GM21526 (cell line): ENCODE results near the gene NEXMIF.
"Not testable (repeated sequence)": the region's sequence is repeated elsewhere in the genome, so short reads cannot be mapped to it uniquely, and the experiment has no call there.

Experiments
- ATAC-seq: cut with Tn5 transposase; IDR thresholded peaks from one replicate; pipeline ENCODE4 v1.9.1; 2021; ENCODE audit warnings: moderate library complexity; ENCODE audit not compliant: unreplicated experiment, low FRiP score

NEXMIF gene

GRCh38 chrX:74800062-74800461 lies 125.2 kb downstream of the NEXMIF start:
- ATAC-seq = no peak

DNA sequence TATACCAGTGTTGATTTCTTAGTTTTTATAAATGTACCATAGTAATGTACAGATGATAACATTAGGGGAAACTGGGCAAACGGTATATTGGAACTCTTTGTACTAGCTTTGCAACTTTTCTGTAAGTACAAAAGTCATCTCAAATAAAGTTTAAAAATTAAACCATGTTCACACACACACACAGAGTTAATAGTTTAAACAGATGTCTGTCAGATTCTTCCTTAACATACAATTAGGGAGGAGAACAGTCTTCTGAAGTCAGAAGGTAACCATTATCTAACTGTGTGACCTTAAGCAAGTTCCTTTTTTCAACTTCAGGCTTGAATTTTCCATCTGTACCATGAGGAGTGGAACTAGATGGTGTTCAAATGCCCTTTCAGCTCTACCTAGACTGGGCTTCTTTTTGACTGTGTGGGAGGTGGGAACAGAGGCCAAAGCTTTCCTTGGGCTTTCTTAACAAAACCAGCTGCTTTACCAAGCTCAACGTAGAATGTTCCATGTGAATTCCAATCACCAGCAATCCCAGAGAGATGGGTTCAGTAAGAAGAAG lies 127.8 kb downstream of the NEXMIF start:
- no peak for ATAC-seq

DNA sequence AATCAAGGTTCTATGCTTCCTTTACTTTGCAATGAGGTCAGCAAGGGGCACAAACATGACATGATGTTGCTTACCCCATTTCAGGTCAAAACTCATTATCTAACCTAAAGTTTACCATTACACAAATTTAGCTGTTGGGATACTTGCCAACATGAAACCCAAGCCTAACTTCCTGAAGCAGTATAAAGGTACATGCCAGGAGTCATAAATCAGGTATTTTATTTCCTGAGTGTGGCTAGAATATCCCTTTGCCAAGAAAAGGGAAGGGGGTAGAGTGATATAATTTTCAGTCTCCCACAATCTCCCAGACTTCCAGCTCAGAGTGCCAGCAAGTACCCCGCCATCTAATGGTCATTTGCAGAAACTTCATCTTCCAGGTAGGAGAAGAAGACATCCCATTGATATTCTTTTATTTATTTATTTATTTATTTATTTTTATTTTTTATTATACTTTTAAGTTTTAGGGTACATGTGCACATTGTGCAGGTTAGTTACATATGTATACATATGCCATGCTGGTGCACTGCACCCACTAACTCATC lies 136.6 kb downstream of the NEXMIF start:
- no peak for ATAC-seq

DNA sequence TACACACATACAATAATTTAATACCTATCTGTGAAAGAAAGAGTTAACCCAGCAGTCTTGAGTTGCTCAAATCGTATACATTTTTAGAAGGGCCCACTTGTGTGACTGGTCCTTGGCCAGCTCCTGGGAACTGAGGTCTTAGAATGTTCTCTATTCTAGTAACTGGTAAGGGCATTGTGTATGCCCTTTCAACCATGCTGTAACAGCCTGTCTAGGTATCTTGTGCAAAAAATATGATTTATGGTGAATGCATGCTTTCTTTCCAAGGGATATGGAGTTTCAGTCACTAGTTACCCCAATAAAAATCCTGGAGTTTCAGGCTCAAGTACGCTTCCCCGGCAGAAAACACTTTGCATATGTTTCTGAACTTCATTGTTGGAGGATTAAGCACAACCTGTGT lies 140.6 kb downstream of the NEXMIF start:
- ATAC-seq = no peak

GRCh38 chrX:74781507-74782034 lies 143.7 kb downstream of the NEXMIF start:
- ATAC-seq = no peak

- no peak for ATAC-seq
These were observed 146.1 kb downstream of the NEXMIF start for GRCh38 chrX:74779175-74779574.

DNA sequence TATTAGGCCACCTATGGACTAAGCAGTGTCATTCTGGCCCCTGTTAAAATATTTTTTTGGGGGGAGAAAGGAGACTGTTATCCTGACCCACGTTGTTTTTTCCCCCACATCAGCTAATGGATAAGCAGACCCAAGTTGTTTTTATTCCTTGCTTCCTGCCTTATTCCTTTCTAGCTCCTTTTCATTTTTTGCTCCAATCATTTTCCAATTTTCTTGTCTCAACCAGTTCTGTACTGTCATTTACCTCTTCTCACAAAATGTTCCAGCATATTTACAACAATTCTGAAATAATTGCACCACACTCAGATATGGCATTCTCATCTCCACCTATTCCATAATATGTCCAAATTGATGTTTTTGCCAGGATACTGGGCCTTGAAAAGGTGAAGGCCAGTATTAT lies 150.3 kb downstream of the NEXMIF start:
- no peak for ATAC-seq

- no peak for ATAC-seq
These were observed 188.8 kb downstream of the NEXMIF start for GRCh38 chrX:74736450-74736849.

DNA sequence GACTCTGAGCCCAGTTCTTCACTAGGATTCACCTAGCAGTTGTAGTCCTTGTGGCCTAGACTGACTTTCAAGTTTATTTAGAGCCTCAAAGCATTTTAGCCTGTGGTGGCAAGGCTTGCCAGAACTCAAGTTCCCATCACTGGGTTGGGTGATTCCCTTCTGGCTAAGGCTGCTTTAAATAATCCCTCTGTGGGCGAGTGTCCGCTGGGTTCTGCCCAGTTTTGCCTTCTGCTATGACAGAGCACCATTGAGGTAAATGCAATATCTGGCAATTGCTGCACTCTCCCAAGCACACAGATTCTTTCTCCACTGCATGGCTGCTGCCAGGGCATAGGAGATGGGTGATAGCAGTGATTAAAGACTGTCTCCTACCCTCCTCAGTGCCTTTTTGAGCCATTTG lies 220.0 kb downstream of the NEXMIF start:
- ATAC-seq = no peak

- not testable (repeated sequence) for ATAC-seq
These were observed 223.9 kb downstream of the NEXMIF start for GRCh38 chrX:74701343-74701742.

DNA sequence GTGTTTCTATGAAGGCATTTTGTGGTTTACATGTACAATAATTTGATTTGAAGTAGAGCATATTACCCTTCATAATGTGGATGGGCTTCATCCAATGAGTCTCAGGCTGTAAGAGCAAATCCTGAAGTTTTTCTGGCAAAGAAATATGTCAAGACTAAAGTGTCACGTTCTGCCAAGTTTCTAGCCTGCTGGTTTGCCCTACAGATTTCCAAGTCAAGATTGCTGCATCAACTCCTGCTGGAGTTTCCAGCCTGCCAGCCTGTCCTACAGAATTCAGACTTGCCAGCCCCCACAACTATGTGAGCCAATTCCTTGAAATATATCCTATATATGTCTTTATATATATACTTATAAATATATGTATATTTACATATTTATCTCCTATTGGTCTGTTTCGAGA lies 240.8 kb downstream of the NEXMIF start:
- ATAC-seq = no peak
